Smooth muscle cell (in vitro differentiated cells): ENCODE data around the gene KCNJ15. TPM values are rescaled to one million over a fixed set of nuclear protein-coding genes. Genes with fewer than 3 reads are reported as not detected.

ENCODE experiments used
- DNase-seq: peaks from one replicate; lab custom pipeline; 2025; ENCODE audit not compliant: unreplicated experiment; lab: John Stamatoyannopoulos, UW
- H2AFZ ChIP-seq: fragments of 200-600 bp; sonication (generic); 2 replicates; pipeline ENCODE4 v1.6.0; 2016; ENCODE audit warnings: antibody characterized with exemption, low read depth, mild to moderate bottlenecking
- H3F3A ChIP-seq: fragments of 200-600 bp; sonication (generic); 2 replicates; pipeline ENCODE4 v1.6.0; 2017; ENCODE audit warnings: antibody characterized with exemption, low read depth
- H3K27ac ChIP-seq: fragments of 200-600 bp; sonication (generic); 2 replicates; pipeline ENCODE4 v1.5.1; 2016; ENCODE audit warnings: low read depth, mild to moderate bottlenecking
- H3K27me3 ChIP-seq: fragments of 200-600 bp; sonication (generic); 2 replicates; pipeline ENCODE4 v1.6.1; 2016; ENCODE audit warnings: low read depth, mild to moderate bottlenecking
- H3K36me3 ChIP-seq: fragments of 200-600 bp; sonication (generic); 2 replicates; pipeline ENCODE4 v1.5.1; 2016; ENCODE audit warnings: low read depth
- H3K4me1 ChIP-seq: fragments of 200-600 bp; sonication (generic); 2 replicates; pipeline ENCODE4 v1.5.1; 2016; ENCODE audit warnings: low read depth
- H3K4me2 ChIP-seq: fragments of 200-600 bp; sonication (generic); 2 replicates; pipeline ENCODE4 v1.6.0; 2016; ENCODE audit warnings: mild to moderate bottlenecking
- H3K4me3 ChIP-seq: fragments of 200-600 bp; sonication (generic); 2 replicates; pipeline ENCODE4 v1.5.1; 2016; ENCODE audit warnings: mild to moderate bottlenecking
- H3K79me2 ChIP-seq: fragments of 200-600 bp; sonication (generic); 2 replicates; pipeline ENCODE4 v1.6.0; 2016; ENCODE audit warnings: low read depth, mild to moderate bottlenecking
- H3K9ac ChIP-seq: fragments of 200-600 bp; sonication (generic); 2 replicates; pipeline ENCODE4 v1.6.0; 2016; ENCODE audit warnings: low read depth
- H3K9me3 ChIP-seq: fragments of 200-600 bp; sonication (generic); replicated peaks from 2 replicates; pipeline ENCODE4 v1.5.1; 2016; ENCODE audit warnings: low read depth
- H4K20me1 ChIP-seq: fragments of 200-600 bp; sonication (generic); 2 replicates; pipeline ENCODE4 v1.6.0; 2016; ENCODE audit warnings: low read depth
- WGBS: methylation state at CpG from one replicate; pipeline ENCODE4 v1.1.7; 2016; ENCODE audit warnings: low lambda C conversion rate; 5-methylcytosine and 5-hydroxymethylcytosine counted together
- polyA plus RNA-seq: library from polyadenylated mRNA; unstranded; fragments of >200 nt; fragmentation: Nextera tagmentation; extraction: Ambion mirVana; gene quantifications from 2 replicates; pipeline ENCODE4 v1.2.1, GENCODE V29; 2016
- total RNA-seq: library from RNA; depleted of rRNA; stranded (reverse); fragments of >200 nt; gene quantifications from 2 replicates; pipeline ENCODE4 v1.2.3, GENCODE V29; 2014
- TF ChIP-seq, protein P1 (sequence below): fragments of 200-600 bp; sonication (generic); IDR thresholded peaks from 2 replicates; pipeline ENCODE4 v1.5.1; 2017; ENCODE audit warnings: borderline replicate concordance, mild to moderate bottlenecking, antibody characterized with exemption; ENCODE audit not compliant: insufficient read depth, poor library complexity, severe bottlenecking

KCNJ15 gene
- total and polyA plus RNA-seq, 2 experiments from 2014 or later = 4.2 to 21.9 TPM

DNA sequence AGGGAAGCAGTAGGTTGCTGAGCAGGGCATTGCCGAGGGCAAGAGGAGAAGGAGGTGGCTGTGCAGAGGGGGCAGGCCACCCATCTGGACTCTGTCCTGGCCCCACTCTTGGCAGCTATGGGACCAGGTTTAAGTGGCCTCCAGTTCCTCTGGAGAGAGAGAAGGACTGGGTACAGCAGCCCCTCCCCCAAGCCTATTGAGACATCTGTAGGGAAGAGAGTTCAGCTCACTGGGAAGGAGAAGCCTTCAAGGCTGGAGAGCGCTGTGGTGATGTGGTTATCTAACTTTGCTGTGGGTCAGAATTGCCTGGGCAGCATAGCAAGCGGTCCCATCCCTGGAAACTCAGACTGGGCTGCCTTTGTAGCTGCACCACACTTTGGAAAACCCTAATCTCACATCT, 93.9 kb downstream of the KCNJ15 start:
- no peaks in the 10 kb centered on the region for H3K27me3 ChIP-seq
- peak overlapping the region; percentile 82 for H3K9ac ChIP-seq
- no peaks in the 10 kb centered on the region for H3F3A ChIP-seq
- H3K4me1 ChIP-seq = peaks cover 3% of the 10 kb centered on the region
- no peak overlapping the region for H3K4me3 ChIP-seq
- H3K27ac ChIP-seq = peak overlapping the region; percentile 93
- 85% methylated on average over 3 of the region's 3 CpGs for WGBS
- TF ChIP-seq, protein P1, sequence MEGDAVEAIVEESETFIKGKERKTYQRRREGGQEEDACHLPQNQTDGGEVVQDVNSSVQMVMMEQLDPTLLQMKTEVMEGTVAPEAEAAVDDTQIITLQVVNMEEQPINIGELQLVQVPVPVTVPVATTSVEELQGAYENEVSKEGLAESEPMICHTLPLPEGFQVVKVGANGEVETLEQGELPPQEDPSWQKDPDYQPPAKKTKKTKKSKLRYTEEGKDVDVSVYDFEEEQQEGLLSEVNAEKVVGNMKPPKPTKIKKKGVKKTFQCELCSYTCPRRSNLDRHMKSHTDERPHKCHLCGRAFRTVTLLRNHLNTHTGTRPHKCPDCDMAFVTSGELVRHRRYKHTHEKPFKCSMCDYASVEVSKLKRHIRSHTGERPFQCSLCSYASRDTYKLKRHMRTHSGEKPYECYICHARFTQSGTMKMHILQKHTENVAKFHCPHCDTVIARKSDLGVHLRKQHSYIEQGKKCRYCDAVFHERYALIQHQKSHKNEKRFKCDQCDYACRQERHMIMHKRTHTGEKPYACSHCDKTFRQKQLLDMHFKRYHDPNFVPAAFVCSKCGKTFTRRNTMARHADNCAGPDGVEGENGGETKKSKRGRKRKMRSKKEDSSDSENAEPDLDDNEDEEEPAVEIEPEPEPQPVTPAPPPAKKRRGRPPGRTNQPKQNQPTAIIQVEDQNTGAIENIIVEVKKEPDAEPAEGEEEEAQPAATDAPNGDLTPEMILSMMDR = no peak
- no peaks in the 10 kb centered on the region for H4K20me1 ChIP-seq
- H3K4me2 ChIP-seq = peak overlapping the region; percentile 60
- DNase-seq = no peak
- no peaks in the 10 kb centered on the region for H3K79me2 ChIP-seq
- no peak overlapping the region for H2AFZ ChIP-seq
- H3K9me3 ChIP-seq = no peaks in the 10 kb centered on the region
- no peaks in the 10 kb centered on the region for H3K36me3 ChIP-seq

DNA sequence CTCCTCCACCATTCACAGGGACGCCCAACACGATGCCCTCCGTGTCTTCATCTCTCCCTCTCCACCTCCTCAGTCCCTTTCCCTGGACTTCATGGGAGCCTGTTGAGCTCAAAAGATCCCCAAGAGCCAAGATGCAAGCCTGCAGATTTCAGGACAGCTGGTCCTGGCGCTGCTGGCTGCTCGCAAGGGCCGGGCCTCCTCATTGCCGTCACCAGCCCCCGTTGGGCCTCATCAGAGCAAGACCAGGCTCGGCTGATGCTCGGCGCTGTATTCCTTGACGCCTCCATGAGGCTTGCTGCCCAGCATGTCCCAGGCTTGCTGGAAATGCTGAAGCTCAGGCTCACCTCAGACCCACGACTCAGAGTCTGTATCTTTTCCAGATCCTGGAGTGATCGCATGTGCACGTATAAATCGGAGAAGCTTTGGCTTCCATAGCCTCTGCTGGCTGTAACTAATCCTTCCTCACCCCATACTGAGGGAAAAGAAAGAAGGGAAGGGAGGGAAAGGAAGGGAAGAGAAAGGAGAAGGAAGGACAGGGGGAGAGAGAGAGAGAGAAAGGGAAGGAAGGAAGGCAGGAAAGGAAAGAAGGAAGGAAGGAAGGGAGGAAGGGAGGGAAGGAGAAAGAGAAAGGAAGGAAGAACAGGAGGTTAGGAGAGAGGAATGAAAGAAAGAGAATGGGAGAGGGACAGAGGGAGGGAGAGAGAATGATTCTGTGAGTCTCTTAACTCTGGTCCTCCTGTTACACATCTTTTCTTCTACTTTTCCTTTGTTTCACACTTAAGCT, 94.6 kb downstream of the KCNJ15 start:
- H3K27ac ChIP-seq = peak overlapping the region; percentile 93

DNA sequence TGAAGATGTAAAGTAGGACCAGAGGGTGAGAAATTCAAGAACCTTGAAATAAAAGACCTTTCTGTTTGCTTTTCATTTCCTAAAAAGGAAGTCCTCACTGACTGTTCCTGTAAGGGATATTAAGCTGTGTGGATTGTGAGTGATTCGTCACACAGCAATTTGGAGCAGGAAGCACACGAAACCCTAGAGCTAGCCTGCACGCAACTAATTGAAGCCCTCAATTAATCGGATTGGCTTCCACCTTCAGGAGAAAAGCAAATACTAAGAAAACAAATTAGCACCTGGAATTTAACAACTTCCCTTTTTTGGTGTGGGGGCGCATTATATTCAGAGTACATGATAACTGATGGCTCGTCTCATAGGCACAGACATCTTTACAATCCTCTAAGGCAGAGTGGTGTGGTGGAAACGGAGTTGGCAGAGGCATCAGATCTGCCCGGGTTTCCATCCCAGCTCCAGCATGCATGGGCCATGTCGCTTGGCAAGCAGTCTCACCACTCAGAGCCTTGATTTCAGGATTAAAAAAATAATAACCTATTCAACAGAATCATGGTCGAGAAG, 95.2 kb downstream of the KCNJ15 start:
- Histone ChIP-seq H3K9me3 (no peaks in the 10 kb centered on the region), H3K9ac (peak overlapping the region; percentile 82), H3K4me1 (peaks cover 3% of the 10 kb centered on the region), H3K27ac (peak overlapping the region; percentile 93), H3F3A (no peaks in the 10 kb centered on the region), H3K4me2 (peak overlapping the region; percentile 60), H3K4me3 (no peak overlapping the region), H2AFZ (no peak overlapping the region), H3K27me3 (no peaks in the 10 kb centered on the region), H3K79me2 (no peaks in the 10 kb centered on the region), H4K20me1 (no peaks in the 10 kb centered on the region), H3K36me3 (no peaks in the 10 kb centered on the region)
- TF ChIP-seq, protein P1 = no peak
- whole genome bisulfite sequencing = 37% methylated on average over 10 of the region's 10 CpGs
- no peak for DNase-seq

More for the DNA sequence above, 94.6 kb downstream of the KCNJ15 start:
- DNase-seq = no peak
- H3K4me3 ChIP-seq = no peak overlapping the region
- TF ChIP-seq, protein P1 = no peak
- peak overlapping the region; percentile 60 for H3K4me2 ChIP-seq
- no peak overlapping the region for H2AFZ ChIP-seq
- WGBS = 66% methylated on average over 16 of the region's 16 CpGs
- H3K36me3 ChIP-seq = no peaks in the 10 kb centered on the region
- no peaks in the 10 kb centered on the region for H3K79me2 ChIP-seq
- no peaks in the 10 kb centered on the region for H4K20me1 ChIP-seq
- no peaks in the 10 kb centered on the region for H3F3A ChIP-seq
- H3K9ac ChIP-seq = peak overlapping the region; percentile 82
- no peaks in the 10 kb centered on the region for H3K9me3 ChIP-seq
- H3K27me3 ChIP-seq = no peaks in the 10 kb centered on the region
- H3K4me1 ChIP-seq = peaks cover 3% of the 10 kb centered on the region
